HepG2 (cell line): ENCODE results near the gene SCYL1. TPM values are rescaled to one million over a fixed set of nuclear protein-coding genes. Genes with fewer than 3 reads are reported as not detected.

Experiments
- ATF1 ChIP-seq: IDR thresholded peaks from 2 replicates; pipeline ENCODE4 v1.6.1; 2016; ENCODE audit warnings: mild to moderate bottlenecking, control low read depth
- DNMT3B ChIP-seq: conservative IDR thresholded peaks from 2 replicates; pipeline ENCODE4 v1.6.1; 2016; ENCODE audit warnings: missing biosample characterization, control low read depth
- EP300 ChIP-seq, 3 experiments: sonication (generic) in 1 of 3; formaldehyde crosslinking in 1 of 3; IDR thresholded peaks; 2 replicates each; pipeline versions ENCODE4 v1.5.1 to v1.6.1; 2011 to 2020; ENCODE audit warnings: low read depth in 2 of 3, low read length in 2 of 3, borderline replicate concordance in 1 of 3, improper control_type of control experiment in 1 of 3, mild to moderate bottlenecking in 1 of 3, missing genetic modification reagents in 1 of 3, moderate library complexity in 1 of 3
- FOXA1 ChIP-seq, 2 experiments: fragments of 450-650 bp in 1 of 2; sonication (generic) in 1 of 2; formaldehyde crosslinking in 1 of 2; IDR thresholded peaks; 2 replicates each; pipeline versions ENCODE4 v1.4.0 to v1.6.1; 2016 to 2020; ENCODE audit warnings: missing genetic modification reagents in 1 of 2
- FOXP1 ChIP-seq, 2 experiments: fragments of 450-650 bp in 1 of 2; IDR thresholded peaks; 2 replicates each; pipeline ENCODE4 v1.6.1; 2017 to 2018; ENCODE audit warnings: antibody characterized with exemption in 1 of 2
- GATAD2A ChIP-seq: IDR thresholded peaks from 2 replicates; pipeline ENCODE4 v1.6.1; 2016
- HBP1 ChIP-seq: IDR thresholded peaks from 2 replicates; pipeline ENCODE4 v1.6.1; 2016; ENCODE audit warnings: low read depth, control low read depth
- HMG20B ChIP-seq: conservative IDR thresholded peaks from 2 replicates; pipeline ENCODE4 v1.6.1; 2016; ENCODE audit warnings: missing genetic modification reagents, missing compliant biosample characterization
- HOXD1 ChIP-seq: sonication (generic); formaldehyde crosslinking; IDR thresholded peaks from 2 replicates; pipeline ENCODE4 v1.5.0; 2020; ENCODE audit warnings: missing genetic modification reagents
- MED13 ChIP-seq: sonication (generic); formaldehyde crosslinking; IDR thresholded peaks from 2 replicates; pipeline ENCODE4 v1.5.0; 2020; ENCODE audit warnings: missing genetic modification reagents
- MEIS2 ChIP-seq: sonication (generic); formaldehyde crosslinking; IDR thresholded peaks from 2 replicates; pipeline ENCODE4 v1.9.0; 2021; ENCODE audit warnings: mild to moderate bottlenecking, missing genetic modification reagents
- MXD4 ChIP-seq: IDR thresholded peaks from 2 replicates; pipeline ENCODE4 v1.6.1; 2016; ENCODE audit warnings: mild to moderate bottlenecking, missing biosample characterization, missing genetic modification reagents
- PHF21A ChIP-seq: sonication (generic); formaldehyde crosslinking; IDR thresholded peaks from 2 replicates; pipeline ENCODE4 v1.5.0; 2020; ENCODE audit warnings: mild to moderate bottlenecking, missing genetic modification reagents
- REL ChIP-seq: sonication (generic); formaldehyde crosslinking; conservative IDR thresholded peaks from 2 replicates; pipeline ENCODE4 v1.8.0; 2022; ENCODE audit warnings: mild to moderate bottlenecking, missing genetic modification reagents, moderate library complexity
- SMAD9 ChIP-seq: sonication (generic); formaldehyde crosslinking; IDR thresholded peaks from 2 replicates; pipeline ENCODE4 v1.5.1; 2020; ENCODE audit warnings: mild to moderate bottlenecking, missing genetic modification reagents
- SRY ChIP-seq: sonication (generic); formaldehyde crosslinking; IDR thresholded peaks from 2 replicates; pipeline ENCODE4 v1.8.0; 2022; ENCODE audit warnings: mild to moderate bottlenecking, missing genetic modification reagents
- TSC22D2 ChIP-seq: sonication (generic); formaldehyde crosslinking; IDR thresholded peaks from 2 replicates; pipeline ENCODE4 v1.5.1; 2020; ENCODE audit warnings: missing genetic modification reagents, mild to moderate bottlenecking, borderline replicate concordance
- ZBTB39 ChIP-seq: sonication (generic); formaldehyde crosslinking; IDR thresholded peaks from 2 replicates; pipeline ENCODE4 v1.5.0; 2020; ENCODE audit warnings: missing genetic modification reagents
- ZFP36L2 ChIP-seq: sonication (generic); formaldehyde crosslinking; IDR thresholded peaks from 2 replicates; pipeline ENCODE4 v1.4.0; 2020; ENCODE audit warnings: missing genetic modification reagents
- ZMAT3 ChIP-seq: sonication (generic); formaldehyde crosslinking; conservative IDR thresholded peaks from 2 replicates; pipeline ENCODE4 v1.7.0; 2021; ENCODE audit warnings: missing genetic modification reagents
- ZNF232 ChIP-seq: sonication (generic); formaldehyde crosslinking; IDR thresholded peaks from 2 replicates; pipeline ENCODE4 v1.4.0; 2020; ENCODE audit warnings: missing genetic modification reagents, borderline replicate concordance
- ZNF24 ChIP-seq: fragments of 450-650 bp; IDR thresholded peaks from 2 replicates; pipeline ENCODE4 v1.6.1; 2017; ENCODE audit warnings: antibody characterized with exemption, mild to moderate bottlenecking
- ZNF354B ChIP-seq: sonication (generic); formaldehyde crosslinking; IDR thresholded peaks from 2 replicates; pipeline ENCODE4 v1.8.0; 2022; ENCODE audit warnings: mild to moderate bottlenecking, missing genetic modification reagents
- ZNF451 ChIP-seq: sonication (generic); formaldehyde crosslinking; IDR thresholded peaks from 2 replicates; pipeline ENCODE4 v1.5.0; 2020; ENCODE audit warnings: mild to moderate bottlenecking, missing genetic modification reagents
- ZNF615 ChIP-seq: sonication (generic); formaldehyde crosslinking; IDR thresholded peaks from 2 replicates; pipeline ENCODE4 v1.5.0; 2020; ENCODE audit warnings: mild to moderate bottlenecking, missing genetic modification reagents, borderline replicate concordance
- ZNF777 ChIP-seq: sonication (generic); formaldehyde crosslinking; IDR thresholded peaks from 2 replicates; pipeline ENCODE4 v1.4.0; 2020; ENCODE audit warnings: missing genetic modification reagents
- polyA plus RNA-seq, 8 experiments: library from polyadenylated mRNA; depleted of rRNA in 3 of 8; stranded (reverse) in 7 of 8; unstranded in 1 of 8; fragments of >200 nt; fragmentation: Illumina TruSeq in 4 of 8; extraction: Trizol in 4 of 8; gene quantifications; 2 replicates each; pipeline versions ENCODE4 v1.2.1 to v1.2.3, GENCODE V29; 2011 to 2016; ENCODE audit warnings: low read depth in 4 of 8, missing spikeins in 1 of 8, mixed read lengths in 1 of 8; ENCODE audit not compliant: insufficient read depth in 1 of 8
- total RNA-seq, 5 experiments: library from RNA; depleted of rRNA; stranded (reverse); fragments of >200 nt; fragmentation: Illumina TruSeq; extraction: Trizol; gene quantifications; 2 replicates each; pipeline ENCODE4 v1.2.3, GENCODE V29; 2016; ENCODE audit warnings: low read depth in 1 of 5
- TF ChIP-seq, protein P1 (sequence below): sonication (generic); formaldehyde crosslinking; IDR thresholded peaks from 2 replicates; pipeline ENCODE4 v1.4.0; 2020; ENCODE audit warnings: missing genetic modification reagents

SCYL1 gene
- total and polyA plus RNA-seq, 2 of the 13 experiments (the other 11 are each of a cell fraction or from before 2014, with no cell fraction given) = 65.9 to 103 TPM

DNA sequence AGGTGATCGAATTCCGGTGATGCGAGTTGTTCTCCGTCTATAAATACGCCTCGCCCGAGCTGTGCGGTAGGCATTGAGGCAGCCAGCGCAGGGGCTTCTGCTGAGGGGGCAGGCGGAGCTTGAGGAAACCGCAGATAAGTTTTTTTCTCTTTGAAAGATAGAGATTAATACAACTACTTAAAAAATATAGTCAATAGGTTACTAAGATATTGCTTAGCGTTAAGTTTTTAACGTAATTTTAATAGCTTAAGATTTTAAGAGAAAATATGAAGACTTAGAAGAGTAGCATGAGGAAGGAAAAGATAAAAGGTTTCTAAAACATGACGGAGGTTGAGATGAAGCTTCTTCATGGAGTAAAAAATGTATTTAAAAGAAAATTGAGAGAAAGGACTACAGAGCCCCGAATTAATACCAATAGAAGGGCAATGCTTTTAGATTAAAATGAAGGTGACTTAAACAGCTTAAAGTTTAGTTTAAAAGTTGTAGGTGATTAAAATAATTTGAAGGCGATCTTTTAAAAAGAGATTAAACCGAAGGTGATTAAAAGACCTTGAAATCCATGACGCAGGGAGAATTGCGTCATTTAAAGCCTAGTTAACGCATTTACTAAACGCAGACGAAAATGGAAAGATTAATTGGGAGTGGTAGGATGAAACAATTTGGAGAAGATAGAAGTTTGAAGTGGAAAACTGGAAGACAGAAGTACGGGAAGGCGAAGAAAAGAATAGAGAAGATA, 25.7 kb upstream of the SCYL1 start, which contains the start of gene MALAT1 (continued):
- TF ChIP-seq MED13 (peak; percentile 83), ZNF354B (CRISPR knock-in tag) (peak; percentile 74; the same call in 1 of the 2 replicates), ZNF451 (CRISPR knock-in tag) (no peak), EP300 (IDR thresholded peaks at IDR 0.05; ENCODE audit: low read depth in 2 of 2, low read length in 2 of 2) (peak in 1 of 2 experiments; percentile 70; a peak in 2 of 4 replicates), EP300 (CRISPR knock-in tag; IDR thresholded peaks at IDR 0.05; ENCODE audit: borderline replicate concordance) (peak; percentile 34; the same call in 1 of the 2 replicates), ZNF232 (CRISPR knock-in tag) (peak; percentile 79; the same call in 1 of the 2 replicates), DNMT3B (CRISPR knock-in tag) (0 out of 2 replicates have a peak, but pooled peaks have one; percentile 30), ZMAT3 (CRISPR knock-in tag) (peak; percentile 95), FOXA1 (IDR thresholded peaks at IDR 0.05) (no peak), FOXA1 (CRISPR knock-in tag; IDR thresholded peaks at IDR 0.05) (peak; percentile 14; the same call in 1 of the 2 replicates), HOXD1 (no peak), ZNF615 (peak; percentile 79; the same call in 1 of the 2 replicates), ATF1 (CRISPR knock-in tag) (peak; percentile 80; the same call in 1 of the 2 replicates), SRY (CRISPR knock-in tag) (0 out of 2 replicates have a peak, but pooled peaks have one; percentile 59), ZNF777 (CRISPR knock-in tag) (no peak), PHF21A (CRISPR knock-in tag) (peak; percentile 80), SMAD9 (no peak), FOXP1 (IDR thresholded peaks at IDR 0.05) (no peak), FOXP1 (CRISPR knock-in tag; IDR thresholded peaks at IDR 0.05) (peak; percentile 54; the same call in 1 of the 2 replicates), TSC22D2 (peak; percentile 89; the same call in 1 of the 2 replicates), HMG20B (CRISPR knock-in tag) (peak; percentile 64), REL (CRISPR knock-in tag) (no peak), MXD4 (peak; percentile 82), ZNF24 (peak; percentile 69; the same call in 1 of the 2 replicates), HBP1 (CRISPR knock-in tag) (peak; percentile 94), GATAD2A (CRISPR knock-in tag) (peak; percentile 82), ZBTB39 (CRISPR knock-in tag) (no peak), ZFP36L2 (0 out of 2 replicates have a peak, but pooled peaks have one; percentile 62), MEIS2 (CRISPR knock-in tag) (peak; percentile 71; the same call in 1 of the 2 replicates)
- TF ChIP-seq, protein P1, sequence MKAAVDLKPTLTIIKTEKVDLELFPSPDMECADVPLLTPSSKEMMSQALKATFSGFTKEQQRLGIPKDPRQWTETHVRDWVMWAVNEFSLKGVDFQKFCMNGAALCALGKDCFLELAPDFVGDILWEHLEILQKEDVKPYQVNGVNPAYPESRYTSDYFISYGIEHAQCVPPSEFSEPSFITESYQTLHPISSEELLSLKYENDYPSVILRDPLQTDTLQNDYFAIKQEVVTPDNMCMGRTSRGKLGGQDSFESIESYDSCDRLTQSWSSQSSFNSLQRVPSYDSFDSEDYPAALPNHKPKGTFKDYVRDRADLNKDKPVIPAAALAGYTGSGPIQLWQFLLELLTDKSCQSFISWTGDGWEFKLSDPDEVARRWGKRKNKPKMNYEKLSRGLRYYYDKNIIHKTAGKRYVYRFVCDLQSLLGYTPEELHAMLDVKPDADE (CRISPR knock-in tag) = no peak
